Hematopoietic multipotent progenitor cell treated with erythropoietin and hydrocortisone succinate and interleukin-3 and kit ligand, for 8 days (in vitro differentiated cells): ENCODE data around the gene KCNMA1.
"Not testable (repeated sequence)": the region's sequence is repeated elsewhere in the genome, so short reads cannot be mapped to it uniquely, and the experiment has no call there.

Source experiments
- DNase-seq: peaks from one replicate; pipeline ENCODE4 v3.0.0-alpha.2; 2015

The KCNMA1 gene

GRCh38 chr10:77441353-77442166 is 196.0 kb downstream of the KCNMA1 start:
- DNase-seq = no peak

- no peak for DNase-seq
Observed at GRCh38 chr10:77436257-77436975, 201.2 kb downstream of the KCNMA1 start.

- DNase-seq = no peak
Observed at GRCh38 chr10:77433546-77433945, 204.1 kb downstream of the KCNMA1 start.

GRCh38 chr10:77431980-77432797 is 205.4 kb downstream of the KCNMA1 start:
- DNase-seq = no peak

- DNase-seq = no peak
Observed at GRCh38 chr10:77431209-77431611, 206.4 kb downstream of the KCNMA1 start.

GRCh38 chr10:77430530-77430929 is 207.1 kb downstream of the KCNMA1 start:
- DNase-seq = no peak

- peak; percentile 3 for DNase-seq
Observed at GRCh38 chr10:77428691-77429395, 208.8 kb downstream of the KCNMA1 start.

GRCh38 chr10:77424257-77424656 is 213.4 kb downstream of the KCNMA1 start:
- no peak for DNase-seq

GRCh38 chr10:77422491-77423338 is 214.9 kb downstream of the KCNMA1 start:
- peak; percentile 52 for DNase-seq

GRCh38 chr10:77421591-77421990 is 216.0 kb downstream of the KCNMA1 start:
- no peak for DNase-seq

GRCh38 chr10:77420947-77421523 is 216.6 kb downstream of the KCNMA1 start:
- no peak for DNase-seq

GRCh38 chr10:77419979-77420378 is 217.6 kb downstream of the KCNMA1 start:
- DNase-seq = no peak

GRCh38 chr10:77419056-77419455 is 218.6 kb downstream of the KCNMA1 start:
- no peak for DNase-seq

GRCh38 chr10:77417806-77418640 is 219.6 kb downstream of the KCNMA1 start:
- DNase-seq = no peak

- DNase-seq = no peak
Observed at GRCh38 chr10:77417359-77417758, 220.2 kb downstream of the KCNMA1 start.

- no peak for DNase-seq
Observed at GRCh38 chr10:77416311-77417135, 221.1 kb downstream of the KCNMA1 start.

GRCh38 chr10:77415313-77415960 is 222.2 kb downstream of the KCNMA1 start:
- no peak for DNase-seq

- DNase-seq = no peak
Observed at GRCh38 chr10:77413231-77413630, 224.4 kb downstream of the KCNMA1 start.

- not testable (repeated sequence) for DNase-seq
Observed at GRCh38 chr10:77412573-77413133, 225.0 kb downstream of the KCNMA1 start.
